Measurements from ENCODE around the gene GTF3C4. TPM values are rescaled to one million over a fixed set of nuclear protein-coding genes. Genes with fewer than 3 reads are reported as not detected.

GTF3C4 gene
- total and polyA plus RNA-seq, 2 of the 8 experiments (the other 6 are each of a cell fraction or from before 2014, with no cell fraction given) = 6.8 to 39.2 TPM

- TF ChIP-seq, protein P1, sequence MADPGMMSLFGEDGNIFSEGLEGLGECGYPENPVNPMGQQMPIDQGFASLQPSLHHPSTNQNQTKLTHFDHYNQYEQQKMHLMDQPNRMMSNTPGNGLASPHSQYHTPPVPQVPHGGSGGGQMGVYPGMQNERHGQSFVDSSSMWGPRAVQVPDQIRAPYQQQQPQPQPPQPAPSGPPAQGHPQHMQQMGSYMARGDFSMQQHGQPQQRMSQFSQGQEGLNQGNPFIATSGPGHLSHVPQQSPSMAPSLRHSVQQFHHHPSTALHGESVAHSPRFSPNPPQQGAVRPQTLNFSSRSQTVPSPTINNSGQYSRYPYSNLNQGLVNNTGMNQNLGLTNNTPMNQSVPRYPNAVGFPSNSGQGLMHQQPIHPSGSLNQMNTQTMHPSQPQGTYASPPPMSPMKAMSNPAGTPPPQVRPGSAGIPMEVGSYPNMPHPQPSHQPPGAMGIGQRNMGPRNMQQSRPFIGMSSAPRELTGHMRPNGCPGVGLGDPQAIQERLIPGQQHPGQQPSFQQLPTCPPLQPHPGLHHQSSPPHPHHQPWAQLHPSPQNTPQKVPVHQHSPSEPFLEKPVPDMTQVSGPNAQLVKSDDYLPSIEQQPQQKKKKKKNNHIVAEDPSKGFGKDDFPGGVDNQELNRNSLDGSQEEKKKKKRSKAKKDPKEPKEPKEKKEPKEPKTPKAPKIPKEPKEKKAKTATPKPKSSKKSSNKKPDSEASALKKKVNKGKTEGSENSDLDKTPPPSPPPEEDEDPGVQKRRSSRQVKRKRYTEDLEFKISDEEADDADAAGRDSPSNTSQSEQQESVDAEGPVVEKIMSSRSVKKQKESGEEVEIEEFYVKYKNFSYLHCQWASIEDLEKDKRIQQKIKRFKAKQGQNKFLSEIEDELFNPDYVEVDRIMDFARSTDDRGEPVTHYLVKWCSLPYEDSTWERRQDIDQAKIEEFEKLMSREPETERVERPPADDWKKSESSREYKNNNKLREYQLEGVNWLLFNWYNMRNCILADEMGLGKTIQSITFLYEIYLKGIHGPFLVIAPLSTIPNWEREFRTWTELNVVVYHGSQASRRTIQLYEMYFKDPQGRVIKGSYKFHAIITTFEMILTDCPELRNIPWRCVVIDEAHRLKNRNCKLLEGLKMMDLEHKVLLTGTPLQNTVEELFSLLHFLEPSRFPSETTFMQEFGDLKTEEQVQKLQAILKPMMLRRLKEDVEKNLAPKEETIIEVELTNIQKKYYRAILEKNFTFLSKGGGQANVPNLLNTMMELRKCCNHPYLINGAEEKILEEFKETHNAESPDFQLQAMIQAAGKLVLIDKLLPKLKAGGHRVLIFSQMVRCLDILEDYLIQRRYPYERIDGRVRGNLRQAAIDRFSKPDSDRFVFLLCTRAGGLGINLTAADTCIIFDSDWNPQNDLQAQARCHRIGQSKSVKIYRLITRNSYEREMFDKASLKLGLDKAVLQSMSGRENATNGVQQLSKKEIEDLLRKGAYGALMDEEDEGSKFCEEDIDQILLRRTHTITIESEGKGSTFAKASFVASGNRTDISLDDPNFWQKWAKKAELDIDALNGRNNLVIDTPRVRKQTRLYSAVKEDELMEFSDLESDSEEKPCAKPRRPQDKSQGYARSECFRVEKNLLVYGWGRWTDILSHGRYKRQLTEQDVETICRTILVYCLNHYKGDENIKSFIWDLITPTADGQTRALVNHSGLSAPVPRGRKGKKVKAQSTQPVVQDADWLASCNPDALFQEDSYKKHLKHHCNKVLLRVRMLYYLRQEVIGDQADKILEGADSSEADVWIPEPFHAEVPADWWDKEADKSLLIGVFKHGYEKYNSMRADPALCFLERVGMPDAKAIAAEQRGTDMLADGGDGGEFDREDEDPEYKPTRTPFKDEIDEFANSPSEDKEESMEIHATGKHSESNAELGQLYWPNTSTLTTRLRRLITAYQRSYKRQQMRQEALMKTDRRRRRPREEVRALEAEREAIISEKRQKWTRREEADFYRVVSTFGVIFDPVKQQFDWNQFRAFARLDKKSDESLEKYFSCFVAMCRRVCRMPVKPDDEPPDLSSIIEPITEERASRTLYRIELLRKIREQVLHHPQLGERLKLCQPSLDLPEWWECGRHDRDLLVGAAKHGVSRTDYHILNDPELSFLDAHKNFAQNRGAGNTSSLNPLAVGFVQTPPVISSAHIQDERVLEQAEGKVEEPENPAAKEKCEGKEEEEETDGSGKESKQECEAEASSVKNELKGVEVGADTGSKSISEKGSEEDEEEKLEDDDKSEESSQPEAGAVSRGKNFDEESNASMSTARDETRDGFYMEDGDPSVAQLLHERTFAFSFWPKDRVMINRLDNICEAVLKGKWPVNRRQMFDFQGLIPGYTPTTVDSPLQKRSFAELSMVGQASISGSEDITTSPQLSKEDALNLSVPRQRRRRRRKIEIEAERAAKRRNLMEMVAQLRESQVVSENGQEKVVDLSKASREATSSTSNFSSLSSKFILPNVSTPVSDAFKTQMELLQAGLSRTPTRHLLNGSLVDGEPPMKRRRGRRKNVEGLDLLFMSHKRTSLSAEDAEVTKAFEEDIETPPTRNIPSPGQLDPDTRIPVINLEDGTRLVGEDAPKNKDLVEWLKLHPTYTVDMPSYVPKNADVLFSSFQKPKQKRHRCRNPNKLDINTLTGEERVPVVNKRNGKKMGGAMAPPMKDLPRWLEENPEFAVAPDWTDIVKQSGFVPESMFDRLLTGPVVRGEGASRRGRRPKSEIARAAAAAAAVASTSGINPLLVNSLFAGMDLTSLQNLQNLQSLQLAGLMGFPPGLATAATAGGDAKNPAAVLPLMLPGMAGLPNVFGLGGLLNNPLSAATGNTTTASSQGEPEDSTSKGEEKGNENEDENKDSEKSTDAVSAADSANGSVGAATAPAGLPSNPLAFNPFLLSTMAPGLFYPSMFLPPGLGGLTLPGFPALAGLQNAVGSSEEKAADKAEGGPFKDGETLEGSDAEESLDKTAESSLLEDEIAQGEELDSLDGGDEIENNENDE (IDR thresholded peaks at IDR 0.05; ENCODE audit: insufficient replicate concordance, low read length) = no peak
Observed at GRCh38 chr9:132656299-132656698, 14.0 kb upstream of the GTF3C4 start (continued).

Data from H1 (cell line).